GM18498 (cell line): ENCODE measurements around the gene TRPC4AP.
"Not testable (repeated sequence)": the region's sequence is repeated elsewhere in the genome, so short reads cannot be mapped to it uniquely, and the experiment has no call there.

Experiments used
- ATAC-seq: cut with Tn5 transposase; IDR thresholded peaks from one replicate; pipeline ENCODE4 v1.9.1; 2021; ENCODE audit warnings: mild to moderate bottlenecking, moderate library complexity; ENCODE audit not compliant: unreplicated experiment

Gene TRPC4AP

GRCh38 chr20:35059612-35060011 is 33.0 kb downstream of the TRPC4AP start:
- ATAC-seq, result no peak

GRCh38 chr20:35059110-35059509 is 33.5 kb downstream of the TRPC4AP start:
- no peak for ATAC-seq

- ATAC-seq, result peak; percentile 51
These were observed 36.9 kb downstream of the TRPC4AP start for GRCh38 chr20:35055445-35056276.

DNA sequence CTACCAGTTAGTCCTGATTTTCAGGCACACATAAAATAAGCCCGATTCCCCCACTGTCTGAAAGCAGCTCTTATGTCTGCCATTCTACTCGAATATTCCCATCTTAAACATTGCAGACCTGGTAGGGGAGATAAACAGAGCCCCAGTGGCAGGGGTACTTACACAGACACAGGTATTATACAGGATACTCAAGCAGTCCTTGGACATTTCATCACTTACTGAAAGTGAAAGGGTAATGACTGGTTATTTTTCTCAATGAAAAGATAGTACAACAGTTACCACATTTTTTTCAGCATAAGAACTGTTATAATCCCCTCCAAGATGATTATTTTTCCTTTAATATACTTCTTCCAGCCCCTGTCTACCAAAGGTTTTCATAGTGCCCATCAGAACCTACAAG is 37.8 kb downstream of the TRPC4AP start:
- no peak for ATAC-seq

GRCh38 chr20:35052616-35053015 is 40.0 kb downstream of the TRPC4AP start:
- ATAC-seq, result not testable (repeated sequence)

DNA sequence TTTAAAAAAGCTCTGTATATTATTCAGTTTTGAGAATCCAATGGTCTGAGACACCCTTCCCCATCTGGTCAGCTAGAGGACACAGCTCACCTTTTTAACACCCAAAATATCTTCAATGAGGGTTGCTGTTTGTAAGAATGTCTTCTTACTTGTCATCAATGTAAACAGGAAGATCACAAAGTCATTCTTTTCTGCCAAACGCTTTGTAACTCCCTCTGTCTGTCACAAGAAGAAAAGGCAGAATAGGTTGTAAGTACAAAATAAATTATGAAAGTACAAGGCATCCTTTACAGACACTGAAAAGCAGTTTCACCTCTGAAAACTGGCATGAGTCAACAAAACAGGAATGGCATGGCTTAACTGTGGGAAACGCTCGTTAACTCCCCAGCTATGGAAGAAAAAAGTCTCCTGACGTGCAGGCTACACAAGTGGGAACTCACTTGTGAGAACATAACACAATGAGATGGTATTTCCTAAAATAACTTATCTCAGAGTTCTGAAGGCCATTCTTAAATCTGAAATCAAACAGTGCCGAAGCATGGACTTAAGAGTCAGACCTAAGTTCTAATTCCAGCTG is 42.7 kb downstream of the TRPC4AP start:
- no peak for ATAC-seq

DNA sequence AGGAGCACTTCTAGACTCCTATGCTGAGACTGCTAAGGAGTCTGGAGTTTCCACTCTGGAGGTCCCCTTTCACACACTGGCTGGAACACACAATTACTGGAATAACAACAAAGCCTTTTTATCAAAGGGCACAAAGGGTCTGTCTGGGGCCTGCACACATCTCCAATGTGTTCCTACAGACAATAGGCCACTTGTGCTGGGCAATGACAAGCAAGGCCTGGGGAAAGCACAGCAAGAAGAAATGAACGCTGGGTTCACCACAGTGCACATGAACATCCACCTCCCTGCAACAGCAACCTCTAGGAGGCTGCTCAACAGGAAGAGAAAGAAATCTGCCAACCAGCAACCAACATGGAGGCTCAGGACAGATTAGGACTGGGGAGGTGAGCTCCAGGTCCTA is 43.9 kb downstream of the TRPC4AP start:
- no peak for ATAC-seq

- ATAC-seq, result no peak
These were observed 50.3 kb downstream of the TRPC4AP start for GRCh38 chr20:35042268-35042667.

DNA sequence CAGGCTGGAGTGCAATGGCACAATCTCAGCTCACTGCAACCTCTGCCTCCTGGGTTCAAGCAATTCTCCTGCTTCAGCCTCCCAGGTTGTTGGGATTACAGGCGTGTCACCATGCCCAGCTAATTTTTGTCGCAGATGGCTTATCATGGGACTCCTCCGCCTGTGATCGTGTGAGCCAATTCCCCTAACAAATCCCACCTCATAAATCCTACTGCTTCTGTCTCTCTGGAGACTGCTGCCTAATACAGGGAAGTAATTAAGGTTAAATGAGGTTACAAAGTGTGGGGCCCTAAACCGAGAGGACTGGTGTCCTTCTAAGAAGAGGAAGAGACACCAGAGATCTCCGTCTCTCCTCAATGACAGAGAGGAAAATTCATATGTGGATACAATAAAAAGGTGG is 52.0 kb downstream of the TRPC4AP start:
- ATAC-seq, result no peak

DNA sequence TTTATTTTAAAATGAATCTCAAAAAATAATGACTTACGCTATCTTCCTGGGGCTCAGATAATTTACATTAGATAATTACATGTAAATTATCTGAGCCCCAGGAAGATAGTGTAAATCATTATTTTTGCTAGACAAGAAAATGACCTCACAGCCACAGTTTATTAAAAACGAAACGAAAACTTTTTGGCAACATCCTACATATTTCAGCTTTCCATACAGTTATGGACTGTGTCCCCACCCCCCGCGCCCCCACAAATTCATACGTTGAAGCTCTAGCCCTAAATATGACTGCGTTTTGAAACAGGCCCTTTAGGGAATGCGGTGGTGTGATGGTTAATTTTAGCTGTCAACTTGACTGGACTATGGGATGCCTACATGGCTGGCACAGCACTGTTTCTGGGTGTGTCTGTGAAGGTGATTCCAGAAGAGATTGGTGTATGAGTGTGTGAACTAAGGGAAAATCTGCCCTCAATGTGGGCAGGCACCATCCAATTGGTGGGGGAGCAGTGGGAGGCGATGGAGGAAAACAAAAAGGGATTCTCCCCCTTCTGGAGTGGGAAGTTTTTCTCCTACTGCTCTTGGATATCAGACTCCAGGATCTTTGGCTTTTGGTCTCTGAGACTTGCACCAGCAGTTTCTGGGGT is 52.6 kb downstream of the TRPC4AP start:
- no peak for ATAC-seq

- ATAC-seq, result no peak
These were observed 53.5 kb downstream of the TRPC4AP start for GRCh38 chr20:35039146-35039545.

- ATAC-seq, result no peak
These were observed 58.5 kb downstream of the TRPC4AP start for GRCh38 chr20:35034145-35034544.

- no peak for ATAC-seq
These were observed 62.5 kb downstream of the TRPC4AP start for GRCh38 chr20:35030136-35030535.

DNA sequence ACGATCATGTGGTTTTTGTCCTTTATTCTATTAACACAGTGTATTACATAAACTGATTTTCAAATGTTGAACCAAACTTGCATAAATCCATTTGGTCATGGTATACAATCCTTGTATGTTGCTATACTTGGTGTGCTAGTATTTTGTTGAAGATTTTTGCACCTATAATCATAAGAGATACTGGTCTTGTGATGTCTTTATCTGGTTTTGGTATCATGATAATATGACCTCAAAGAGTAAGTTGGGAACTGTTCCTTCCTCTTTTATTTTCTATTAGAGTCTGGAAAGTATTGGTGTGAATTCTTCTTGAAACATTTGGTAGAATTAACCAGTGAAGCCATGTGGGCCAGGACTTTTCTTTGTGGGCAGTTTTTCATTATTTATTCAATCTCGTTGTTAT is 65.3 kb downstream of the TRPC4AP start:
- no peak for ATAC-seq

- no peak for ATAC-seq
These were observed 67.5 kb downstream of the TRPC4AP start for GRCh38 chr20:35025116-35025515.

DNA sequence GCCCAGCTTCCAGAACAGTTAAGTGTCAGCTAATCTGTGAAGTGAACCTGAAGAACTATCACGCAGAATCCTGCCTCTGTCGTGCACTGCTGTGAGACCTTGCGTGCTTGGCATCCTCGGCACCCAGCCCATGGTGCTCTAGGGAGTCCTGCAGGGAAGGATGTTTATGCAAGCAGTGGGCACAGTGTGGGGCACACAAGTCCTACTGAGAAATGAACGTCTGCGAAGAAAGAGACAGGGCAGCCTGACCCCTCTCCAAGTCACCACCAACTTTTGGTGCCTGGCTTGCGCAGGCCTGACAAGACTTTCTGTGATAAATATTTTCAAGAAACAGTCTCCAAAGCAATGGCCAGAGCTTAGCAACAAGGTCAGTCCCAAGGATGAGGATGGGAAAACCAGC is 69.0 kb downstream of the TRPC4AP start:
- ATAC-seq, result no peak

- ATAC-seq, result no peak
These were observed 70.8 kb downstream of the TRPC4AP start for GRCh38 chr20:35021831-35022230.

DNA sequence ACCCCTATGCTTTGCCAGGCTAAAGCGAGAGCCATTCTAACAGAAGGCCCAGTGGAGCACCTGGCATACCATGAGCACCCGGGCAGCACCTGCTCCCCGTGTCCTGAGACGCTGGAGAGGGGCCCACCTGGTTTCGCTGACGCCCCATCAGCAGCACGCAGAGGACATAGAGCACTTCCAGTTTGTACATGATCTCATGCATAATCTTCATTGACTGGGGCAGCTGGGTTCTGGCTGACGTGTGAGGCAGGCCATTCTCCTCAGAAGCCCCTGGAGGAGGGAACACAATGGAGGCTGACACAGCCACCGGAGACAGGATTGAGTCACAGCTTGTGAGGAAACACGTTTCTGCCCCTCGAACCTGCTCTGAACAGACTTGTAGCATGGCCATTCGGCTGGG is 71.5 kb downstream of the TRPC4AP start:
- ATAC-seq, result no peak

- ATAC-seq, result no peak
These were observed 72.3 kb downstream of the TRPC4AP start for GRCh38 chr20:35020108-35020928.

- ATAC-seq, result no peak
These were observed 73.8 kb downstream of the TRPC4AP start for GRCh38 chr20:35018590-35019371.
